Measurements from ENCODE around the gene MYO18B.

MYO18B gene

GRCh38 chr22:25911243-25911972, 169.4 kb downstream of the MYO18B start:
- TF ChIP-seq ZC3H10 (CRISPR knock-in tag; IDR thresholded peaks at IDR 0.05) (no peak), CSRNP3 (CRISPR knock-in tag; IDR thresholded peaks at IDR 0.05) (no peak), CSDC2 (CRISPR knock-in tag; IDR thresholded peaks at IDR 0.05) (no peak), ESRRG (CRISPR knock-in tag; IDR thresholded peaks at IDR 0.05) (no peak), ISL1 (CRISPR knock-in tag; IDR thresholded peaks at IDR 0.05) (no peak), TOX (CRISPR knock-in tag; IDR thresholded peaks at IDR 0.05; ENCODE audit: borderline replicate concordance) (no peak), POU6F1 (CRISPR knock-in tag; IDR thresholded peaks at IDR 0.05; ENCODE audit: borderline replicate concordance, low read depth) (no peak), ZNF70 (CRISPR knock-in tag; IDR thresholded peaks at IDR 0.05) (no peak), BACH2 (CRISPR knock-in tag; IDR thresholded peaks at IDR 0.05; ENCODE audit: borderline replicate concordance) (no peak), SNAI2 (CRISPR knock-in tag; IDR thresholded peaks at IDR 0.05) (no peak), RARB (CRISPR knock-in tag; IDR thresholded peaks at IDR 0.05) (no peak), TCF4 (CRISPR knock-in tag; IDR thresholded peaks at IDR 0.05; ENCODE audit: borderline replicate concordance) (no peak), ZNF8 (CRISPR knock-in tag; IDR thresholded peaks at IDR 0.05) (no peak), CREB5 (CRISPR knock-in tag; IDR thresholded peaks at IDR 0.05; ENCODE audit: low read depth) (no peak), ARNTL (CRISPR knock-in tag; IDR thresholded peaks at IDR 0.05; ENCODE audit: borderline replicate concordance, low read depth) (no peak), ZFP3 (CRISPR knock-in tag; IDR thresholded peaks at IDR 0.05) (no peak), ZNF565 (CRISPR knock-in tag; conservative IDR thresholded peaks at IDR 0.05; ENCODE audit: low read depth) (no peak), PPARA (CRISPR knock-in tag; IDR thresholded peaks at IDR 0.05; ENCODE audit: borderline replicate concordance) (no peak), GLIS3 (CRISPR knock-in tag; IDR thresholded peaks at IDR 0.05) (no peak), ZFP30 (CRISPR knock-in tag; IDR thresholded peaks at IDR 0.05) (no peak)
- no peak for ATAC-seq

GRCh38 chr22:25919452-25919851, 177.5 kb downstream of the MYO18B start:
- no peak for TF ChIP-seq BACH2 (CRISPR knock-in tag; IDR thresholded peaks at IDR 0.05; ENCODE audit: borderline replicate concordance)
- TF ChIP-seq ESRRG (CRISPR knock-in tag; IDR thresholded peaks at IDR 0.05), result no peak
- no peak for TF ChIP-seq SNAI2 (CRISPR knock-in tag; IDR thresholded peaks at IDR 0.05)
- no peak for TF ChIP-seq ARNTL (CRISPR knock-in tag; IDR thresholded peaks at IDR 0.05; ENCODE audit: borderline replicate concordance, low read depth)
- TF ChIP-seq ZNF565 (CRISPR knock-in tag; conservative IDR thresholded peaks at IDR 0.05; ENCODE audit: low read depth), result no peak
- TF ChIP-seq GLIS3 (CRISPR knock-in tag; IDR thresholded peaks at IDR 0.05), result no peak
- TF ChIP-seq CSDC2 (CRISPR knock-in tag; IDR thresholded peaks at IDR 0.05), result no peak
- no peak for TF ChIP-seq TSHZ2 (CRISPR knock-in tag; IDR thresholded peaks at IDR 0.05)
- no peak for TF ChIP-seq OSR1 (CRISPR knock-in tag; IDR thresholded peaks at IDR 0.05)
- no peak for TF ChIP-seq POU6F1 (CRISPR knock-in tag; IDR thresholded peaks at IDR 0.05; ENCODE audit: borderline replicate concordance, low read depth)
- TF ChIP-seq ZNF8 (CRISPR knock-in tag; IDR thresholded peaks at IDR 0.05), result no peak
- no peak for TF ChIP-seq TOX (CRISPR knock-in tag; IDR thresholded peaks at IDR 0.05; ENCODE audit: borderline replicate concordance)
- ATAC-seq, result no peak
